K562 (cell line): ENCODE data around the gene KRT222. TPM values are rescaled to one million over a fixed set of nuclear protein-coding genes. Genes with fewer than 3 reads are reported as not detected.

ENCODE experiments used
- ATAC-seq: fragments of 200-7000 bp; cut with Tn5 transposase; 3 replicates; pipeline ENCODE4 v1.9.1; 2020; ENCODE audit warnings: moderate library complexity
- BruUV-seq: library from RNA; stranded (reverse); fragments of 400-500 nt; replicated peaks from 2 replicates; lab custom pipeline; 2021; lab: Mats Ljungman, UMichigan
- CTCF ChIA-PET: fragments of 300-600 bp; formaldehyde crosslinking; extraction: SDS; loops from one replicate; lab custom pipeline; 2021; ENCODE audit warnings: low intra/inter-chr PET ratio; lab: Yijun Ruan, JAX
- POLR2A ChIA-PET: fragments of 300-600, 350-650 bp; sonication (Branson Sonifier 250); formaldehyde crosslinking; extraction: SDS; loops from one replicate; lab custom pipeline; 2021; ENCODE audit warnings: antibody characterized with exemption, inconsistent platforms; lab: Yijun Ruan, JAX
- DNase-seq, 4 experiments: peaks; one replicate each; pipeline versions ENCODE4 v3.0.0 to v3.0.0-alpha.2; 2011 to 2018; ENCODE audit warnings: low spot score in 3 of 4, mixed read lengths in 3 of 4; ENCODE audit errors: extremely low read depth in 1 of 4
- FAIRE-seq: peaks from 2 replicates; lab custom pipeline; 2011; peaks lifted over from hg19 to GRCh38; lab: Jason Lieb, UNC
- H2AFZ ChIP-seq: 2 replicates; pipeline ENCODE4 v1.6.0; 2011; ENCODE audit warnings: low read depth, low read length, control low read depth, inconsistent platforms
- H3K27ac ChIP-seq: fragments of 200-600 bp; 3 replicates; pipeline ENCODE4 v1.8.0; 2011; ENCODE audit warnings: low read depth, mild to moderate bottlenecking, control low read depth, inconsistent platforms, low read length, moderate library complexity, mixed read lengths; ENCODE audit errors: extremely low read depth
- H3K27me3 ChIP-seq, 2 experiments: fragments of 300-600 bp in 1 of 2; 2 replicates in 1 of 2; 3 replicates in 1 of 2; pipeline versions ENCODE4 v1.6.0 to v1.8.0; 2011; ENCODE audit warnings: inconsistent platforms in 2 of 2, low read length in 2 of 2, mild to moderate bottlenecking in 1 of 2, mixed read lengths in 1 of 2, moderate library complexity in 1 of 2; ENCODE audit not compliant: control insufficient read depth in 2 of 2, insufficient read depth in 2 of 2
- H3K36me3 ChIP-seq: fragments of 300-600 bp; 3 replicates; pipeline ENCODE4 v1.8.0; 2011; ENCODE audit warnings: mild to moderate bottlenecking, low read length, inconsistent platforms; ENCODE audit not compliant: control insufficient read depth, insufficient read depth
- H3K4me1 ChIP-seq, 2 experiments: fragments of 200-600 bp in 1 of 2; replicated peaks in 1 of 2; 2 replicates in 1 of 2; 3 replicates in 1 of 2; pipeline versions ENCODE4 v1.5.1 to v1.8.0; 2011; ENCODE audit warnings: inconsistent platforms in 2 of 2, low read length in 2 of 2, mild to moderate bottlenecking in 1 of 2, mixed read lengths in 1 of 2, moderate library complexity in 1 of 2; ENCODE audit not compliant: control insufficient read depth in 2 of 2, insufficient read depth in 2 of 2
- H3K4me2 ChIP-seq: 2 replicates; pipeline ENCODE4 v1.6.1; 2011; ENCODE audit warnings: low read length, control low read depth, inconsistent platforms, mixed read lengths; ENCODE audit not compliant: insufficient read depth
- H3K4me3 ChIP-seq: fragments of 200-600 bp; sonication (generic), shearing (Covaris generic); 2 replicates; pipeline ENCODE4 v1.5.1; 2016; ENCODE audit warnings: control low read depth, inconsistent platforms
- H3K79me2 ChIP-seq: fragments of 200-600 bp; 3 replicates; pipeline ENCODE4 v1.8.0; 2011; ENCODE audit warnings: low read length, inconsistent platforms; ENCODE audit not compliant: control insufficient read depth, insufficient read depth
- H3K9ac ChIP-seq, 2 experiments: 2 replicates each; pipeline versions ENCODE4 v1.6.0 to v1.6.1; 2011; ENCODE audit warnings: low read depth in 2 of 2, low read length in 2 of 2, control low read depth in 1 of 2, inconsistent platforms in 1 of 2, mild to moderate bottlenecking in 1 of 2, mixed read lengths in 1 of 2; ENCODE audit not compliant: insufficient read depth in 1 of 2
- H3K9me1 ChIP-seq: one replicate; pipeline ENCODE4 v1.6.0; 2011; ENCODE audit warnings: inconsistent platforms, mild to moderate bottlenecking, low read length, moderate library complexity; ENCODE audit not compliant: control insufficient read depth, insufficient read depth
- H3K9me3 ChIP-seq: replicated peaks from 2 replicates; pipeline ENCODE4 v1.5.1; 2011; ENCODE audit warnings: low read depth, low read length, inconsistent platforms; ENCODE audit not compliant: control insufficient read depth, insufficient read depth
- H4K20me1 ChIP-seq: replicated peaks from 2 replicates; pipeline ENCODE4 v1.6.1; 2011; ENCODE audit warnings: low read length, inconsistent platforms, mixed read lengths; ENCODE audit not compliant: control insufficient read depth, insufficient read depth
- DMBX1 ChIP-seq: fragments of 250-450 bp; sonication (Bioruptor Pico); IDR thresholded peaks from 2 replicates; pipeline ENCODE4 v1.8.0; 2022; ENCODE audit warnings: inconsistent platforms, mild to moderate bottlenecking, moderate library complexity, borderline replicate concordance
- GTF2F1 ChIP-seq: IDR thresholded peaks from 2 replicates; pipeline ENCODE4 v1.6.1; 2011; ENCODE audit warnings: low read depth, low read length, improper control_type of control experiment
- PTRF ChIP-seq: fragments of 450-650 bp; IDR thresholded peaks from 2 replicates; pipeline ENCODE4 v1.6.1; 2016; ENCODE audit warnings: mild to moderate bottlenecking, missing genetic modification characterization, missing compliant biosample characterization
- RBM39 ChIP-seq: fragments of 200-400 bp; formaldehyde crosslinking; optimal IDR thresholded peaks from 2 replicates; pipeline ENCODE3; 2018; ENCODE audit warnings: low read depth, low read length
- SMAD4 ChIP-seq: fragments of 250-450 bp; sonication (Bioruptor Pico); conservative IDR thresholded peaks from 2 replicates; pipeline ENCODE4 v1.8.0; 2021; ENCODE audit warnings: inconsistent platforms, mild to moderate bottlenecking, moderate library complexity
- SMARCE1 ChIP-seq: fragments of 450-650 bp; IDR thresholded peaks from 2 replicates; pipeline ENCODE4 v1.7.1; 2016; ENCODE audit warnings: mild to moderate bottlenecking
- SRF ChIP-seq, 2 experiments: fragments of 250-450, 450-650 bp in 1 of 2; sonication (Bioruptor Pico) in 1 of 2; sonication (generic) in 1 of 2; formaldehyde crosslinking; IDR thresholded peaks; 2 replicates each; pipeline versions ENCODE4 v1.5.0 to v1.5.1; 2020 to 2022; ENCODE audit warnings: mild to moderate bottlenecking in 1 of 2, missing genetic modification reagents in 1 of 2
- TAF1 ChIP-seq: IDR thresholded peaks from 2 replicates; pipeline ENCODE4 v1.6.1; 2011; ENCODE audit warnings: mild to moderate bottlenecking, low read length, moderate library complexity; ENCODE audit not compliant: insufficient read depth, control insufficient read depth, severe bottlenecking; ENCODE audit errors: extremely low read depth
- ZFX ChIP-seq: sonication (generic); formaldehyde crosslinking; IDR thresholded peaks from 2 replicates; pipeline ENCODE4 v1.8.0; 2022; ENCODE audit warnings: mild to moderate bottlenecking, missing genetic modification reagents, moderate library complexity
- ZNF197 ChIP-seq: fragments of 200-800 bp; sonication (Bioruptor generic); IDR thresholded peaks from 2 replicates; pipeline ENCODE4 v1.6.1; 2016; ENCODE audit warnings: low read depth, missing genetic modification characterization, missing compliant biosample characterization
- ZNF347 ChIP-seq: fragments of 450-650 bp; formaldehyde crosslinking; IDR thresholded peaks from 2 replicates; pipeline ENCODE4 v1.4.0; 2020; ENCODE audit warnings: low read depth, mild to moderate bottlenecking, moderate library complexity
- ZNF436 ChIP-seq: fragments of 250-450, 450-650 bp; sonication (Bioruptor Pico); formaldehyde crosslinking; IDR thresholded peaks from 2 replicates; pipeline ENCODE4 v1.7.0; 2020; ENCODE audit warnings: mild to moderate bottlenecking
- ZNF695 ChIP-seq: fragments of 450-650 bp; formaldehyde crosslinking; IDR thresholded peaks from 2 replicates; pipeline ENCODE4 v1.4.0; 2020; ENCODE audit warnings: mild to moderate bottlenecking, moderate library complexity
- ZNF77 ChIP-seq: fragments of 250-450 bp; sonication (Bioruptor Pico); IDR thresholded peaks from 2 replicates; pipeline ENCODE4 v1.5.0; 2020
- WGBS: fragments of 100-300 bp; shearing (Covaris generic); methylation state at CpG from one replicate; pipeline ENCODE4 v1.1.6; 2016; ENCODE audit warnings: low coverage, mixed read lengths; ENCODE audit not compliant: insufficient coverage; ENCODE audit errors: missing lambda C conversion rate; 5-methylcytosine and 5-hydroxymethylcytosine counted together
- in situ Hi-C: fragments of 300-500 bp; cut with MboI; formaldehyde crosslinking; loops from 4 replicates; pipeline ENCODE4 v1.15.0; 2018; ENCODE audit warnings: inconsistent platforms, mixed read lengths
- intact Hi-C: fragments of 100-400 bp; cut with micrococcal nuclease; formaldehyde crosslinking; loops from 2 replicates; pipeline ENCODE4 v1.14.2; 2022
- polyA plus RNA-seq, 8 experiments: library from polyadenylated mRNA; depleted of rRNA in 4 of 8; stranded (reverse) in 5 of 8; unstranded in 3 of 8; fragments of >200 nt; fragmentation: Nextera tagmentation in 2 of 8; fragmentation: Illumina TruSeq in 1 of 8; extraction: Ambion mirVana in 2 of 8; extraction: Trizol in 1 of 8; gene quantifications; 2 replicates each; pipeline versions ENCODE4 v1.2.1 to v1.2.3, GENCODE V29; 2011 to 2014; ENCODE audit warnings: inconsistent platforms in 1 of 8, missing spikeins in 1 of 8
- total RNA-seq, 7 experiments: library from RNA; depleted of rRNA in 6 of 7; stranded (reverse); fragments of >200 nt in 6 of 7; fragmentation: Illumina TruSeq in 2 of 7; extraction: Trizol in 2 of 7; gene quantifications; 2 replicates each; pipeline versions ENCODE4 v1.2.1 to v1.2.3, GENCODE V29; 2011 to 2021; ENCODE audit warnings: low replicate concordance in 1 of 7
- TF ChIP-seq, protein P1 (sequence below): fragments of 450-650 bp; formaldehyde crosslinking; IDR thresholded peaks from 2 replicates; pipeline ENCODE4 v1.4.0; 2020; ENCODE audit warnings: mild to moderate bottlenecking, moderate library complexity
- TF ChIP-seq, protein P2 (sequence below): fragments of 450-650 bp; IDR thresholded peaks from 2 replicates; pipeline ENCODE4 v1.6.1; 2016; ENCODE audit warnings: low read depth, mild to moderate bottlenecking, moderate library complexity

The KRT222 gene
- total and polyA plus RNA-seq, 9 of the 15 experiments (the other 6 are each of a cell fraction or from before 2014, with no cell fraction given), result 0.03 to 0.11 (median 0.05) TPM; not detected in 5

GRCh38 chr17:40714473-40714872 lies 49.5 kb upstream of the KRT222 start:
- 6% methylated on average over 6 of the region's 6 CpGs for WGBS
- Histone ChIP-seq H3K4me3 (no peak overlapping the region), H3K27me3 (peaks cover 13 to 27% of the 10 kb centered on the region in 2 experiments; a peak in 3 of 5 replicates), H3K79me2 (no peaks in the 10 kb centered on the region), H3K9ac (no peak overlapping the region), H3K36me3 (no peaks in the 10 kb centered on the region), H4K20me1 (no peaks in the 10 kb centered on the region), H3K4me2 (no peak overlapping the region), H3K27ac (no peak overlapping the region), H3K9me1 (no peaks in the 10 kb centered on the region), H3K9me3 (no peaks in the 10 kb centered on the region), H3K4me1 (no peaks in the 10 kb centered on the region), H2AFZ (no peak overlapping the region)
- no TSS peak for BruUV-seq
- no peak for DNase-seq
- TF ChIP-seq ZFX (CRISPR knock-in tag) (no peak), ZNF197 (CRISPR knock-in tag) (no peak), SMARCE1 (no peak), ZNF77 (CRISPR knock-in tag) (no peak), SMAD4 (CRISPR knock-in tag) (no peak), ZNF695 (CRISPR knock-in tag) (no peak), DMBX1 (no peak)
- ATAC-seq, result no peak
- intact Hi-C loops, result no loop called here
- CTCF ChIA-PET, result no interaction called here
- POLR2A ChIA-PET, result interaction anchor here (0.6 kb wide), 1 partner anchor 13 kb away, joined by 3 read pairs; no protein-coding TSS in a partner anchor
- in situ Hi-C loops, result no loop called here
- no peak for FAIRE-seq

DNA sequence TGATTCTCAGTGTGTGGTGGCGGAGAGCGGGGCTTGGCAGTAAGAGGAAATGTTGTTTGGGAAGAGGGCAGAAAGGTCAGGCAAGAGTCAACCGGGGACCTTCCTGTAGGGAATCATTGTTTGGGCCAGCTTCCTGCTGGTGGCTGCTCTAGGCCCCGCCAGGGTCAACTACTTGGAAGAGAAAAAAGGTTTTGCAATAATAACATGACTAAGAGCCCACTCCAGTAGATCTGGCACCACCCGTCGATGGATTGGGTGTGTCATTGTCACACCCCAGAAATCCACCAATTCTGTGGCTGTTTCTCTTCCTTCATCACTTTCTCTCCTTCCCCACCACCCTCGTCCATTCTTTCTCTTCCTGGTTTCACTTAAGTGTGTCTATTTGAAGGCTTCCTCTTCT lies 42.8 kb upstream of the KRT222 start:
- Histone ChIP-seq H3K9me1 (no peaks in the 10 kb centered on the region), H3K27ac (no peak overlapping the region), H2AFZ (no peak overlapping the region), H3K36me3 (no peaks in the 10 kb centered on the region), H3K27me3 (peaks cover 13 to 35% of the 10 kb centered on the region in 2 experiments), H4K20me1 (no peaks in the 10 kb centered on the region), H3K79me2 (no peaks in the 10 kb centered on the region), H3K9ac (no peak overlapping the region), H3K4me3 (no peak overlapping the region), H3K4me2 (no peak overlapping the region), H3K4me1 (no peaks in the 10 kb centered on the region), H3K9me3 (no peaks in the 10 kb centered on the region)
- in situ Hi-C loops, result no loop called here
- no peak for DNase-seq
- no peak for FAIRE-seq
- intact Hi-C loops, result no loop called here
- WGBS, result 15% methylated on average over 7 of the region's 7 CpGs
- ChIA-PET CTCF (no interaction called here), POLR2A (no interaction called here)
- no peak for ATAC-seq
- BruUV-seq, result no TSS peak
- TF ChIP-seq SRF (CRISPR knock-in tag; IDR thresholded peaks at IDR 0.05) (no peak), RBM39 (no peak), PTRF (no peak), ZNF347 (CRISPR knock-in tag) (no peak), GTF2F1 (no peak), ZNF436 (CRISPR knock-in tag) (no peak), TAF1 (no peak)
- TF ChIP-seq, protein P1, sequence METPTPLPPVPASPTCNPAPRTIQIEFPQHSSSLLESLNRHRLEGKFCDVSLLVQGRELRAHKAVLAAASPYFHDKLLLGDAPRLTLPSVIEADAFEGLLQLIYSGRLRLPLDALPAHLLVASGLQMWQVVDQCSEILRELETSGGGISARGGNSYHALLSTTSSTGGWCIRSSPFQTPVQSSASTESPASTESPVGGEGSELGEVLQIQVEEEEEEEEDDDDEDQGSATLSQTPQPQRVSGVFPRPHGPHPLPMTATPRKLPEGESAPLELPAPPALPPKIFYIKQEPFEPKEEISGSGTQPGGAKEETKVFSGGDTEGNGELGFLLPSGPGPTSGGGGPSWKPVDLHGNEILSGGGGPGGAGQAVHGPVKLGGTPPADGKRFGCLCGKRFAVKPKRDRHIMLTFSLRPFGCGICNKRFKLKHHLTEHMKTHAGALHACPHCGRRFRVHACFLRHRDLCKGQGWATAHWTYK, result no peak
- TF ChIP-seq, protein P2, sequence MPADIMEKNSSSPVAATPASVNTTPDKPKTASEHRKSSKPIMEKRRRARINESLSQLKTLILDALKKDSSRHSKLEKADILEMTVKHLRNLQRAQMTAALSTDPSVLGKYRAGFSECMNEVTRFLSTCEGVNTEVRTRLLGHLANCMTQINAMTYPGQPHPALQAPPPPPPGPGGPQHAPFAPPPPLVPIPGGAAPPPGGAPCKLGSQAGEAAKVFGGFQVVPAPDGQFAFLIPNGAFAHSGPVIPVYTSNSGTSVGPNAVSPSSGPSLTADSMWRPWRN, result no peak
